Esophagus muscularis mucosa (tissue), 4 donors: ENCODE results near the gene WDR77. TPM values are rescaled to one million over a fixed set of nuclear protein-coding genes. Genes with fewer than 3 reads are reported as not detected.

Source experiments
- DNase-seq: peaks from one replicate; pipeline ENCODE4 v3.0.0-alpha.2; 2017; ENCODE audit errors: extremely low spot score
- H3K27ac ChIP-seq, 4 donors: fragments of 200-600 bp; sonication (generic); replicated peaks in 1 of 4; 1 replicate in 3 of 4; 2 replicates in 1 of 4; pipeline ENCODE4 v1.5.1; 2016 to 2019; ENCODE audit warnings: mild to moderate bottlenecking in 1 of 4
- H3K27me3 ChIP-seq, 4 donors: fragments of 200-600 bp; sonication (generic); one replicate each; pipeline versions ENCODE4 v1.5.1 to v1.6.0; 2016 to 2019
- H3K36me3 ChIP-seq, 4 donors: fragments of 200-600 bp; sonication (generic); one replicate each; pipeline ENCODE4 v1.5.1; 2016 to 2019
- H3K4me1 ChIP-seq, 4 donors: fragments of 200-600 bp; sonication (generic); one replicate each; pipeline ENCODE4 v1.5.1; 2016 to 2019
- H3K4me3 ChIP-seq, 4 donors: fragments of 200-600 bp; sonication (generic); 1 replicate in 2 of 4; 2 replicates in 2 of 4; pipeline ENCODE4 v1.5.1; 2016 to 2019; ENCODE audit warnings: mild to moderate bottlenecking in 4 of 4, moderate library complexity in 1 of 4
- H3K9me3 ChIP-seq, 4 donors: fragments of 200-600 bp; sonication (generic); 1 replicate in 3 of 4; 2 replicates in 1 of 4; pipeline ENCODE4 v1.5.1; 2016 to 2019
- EP300 ChIP-seq: sonication (generic); formaldehyde crosslinking; IDR thresholded peaks from one replicate; pipeline ENCODE4 v1.6.1; 2017; ENCODE audit warnings: antibody characterized with exemption
- POLR2A ChIP-seq: fragments of 450-650 bp; IDR thresholded peaks from one replicate; pipeline ENCODE4 v1.6.1; 2017; ENCODE audit warnings: antibody characterized with exemption, moderate library complexity, mild to moderate bottlenecking, low read depth
- POLR2AphosphoS5 ChIP-seq, 2 donors: sonication (generic); formaldehyde crosslinking; IDR thresholded peaks; one replicate each; pipeline ENCODE4 v1.6.1; 2017; ENCODE audit warnings: antibody characterized with exemption in 2 of 2
- WGBS: methylation state at CpG from one replicate; pipeline ENCODE4 v1.1.5; 2018; 5-methylcytosine and 5-hydroxymethylcytosine counted together
- intact Hi-C: fragments of 100-400 bp; cut with DNase I; formaldehyde crosslinking; loops from one replicate; pipeline ENCODE4 v1.15.1; 2023
- total RNA-seq, 4 donors: library from RNA; depleted of rRNA; stranded (reverse); fragments of >200 nt; gene quantifications; one replicate each; pipeline versions ENCODE4 v1.1.0 to v1.2.1, GENCODE V29; 2016
- TF ChIP-seq, protein P1 (sequence below), 3 experiments: fragments of 200-600 bp in 2 of 3; fragments of 450-650 bp in 1 of 3; sonication (generic) in 2 of 3; IDR thresholded peaks; one replicate each; pipeline ENCODE4 v1.5.1; 2017 to 2019; ENCODE audit warnings: antibody characterized with exemption in 3 of 3, mild to moderate bottlenecking in 2 of 3, moderate library complexity in 1 of 3

Gene WDR77
- total RNA-seq, 4 donors from 2014 or later, result 20.8 to 27.6 (median 25.7) TPM

DNA sequence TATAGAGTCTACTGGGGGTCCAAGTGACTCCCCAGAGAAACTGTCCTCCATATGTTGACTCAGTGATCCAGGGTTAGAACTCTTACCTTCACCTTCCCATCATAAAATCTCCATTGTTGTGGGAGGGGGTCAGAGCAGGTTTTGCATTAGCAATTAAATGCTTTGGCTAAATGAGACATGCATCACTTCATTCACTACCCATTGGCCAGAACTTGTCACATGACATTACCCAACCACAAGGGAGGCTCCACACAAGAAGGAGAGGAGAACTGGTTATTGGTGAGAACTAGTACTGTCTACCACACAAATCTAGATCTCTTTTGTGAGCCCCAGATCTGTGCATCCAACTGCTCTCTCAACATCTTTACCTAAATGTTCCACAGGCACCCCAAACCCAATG lies 20.5 kb upstream of the WDR77 start:
- Histone ChIP-seq H3K27me3 (no peaks in the 10 kb centered on the region), H3K4me3 (no peak overlapping the region), H3K36me3 (peaks cover 12 to 70% (median 52%) of the 10 kb centered on the region in 4 donors), H3K9me3 (no peaks in the 10 kb centered on the region), H3K27ac (no peak overlapping the region), H3K4me1 (peaks cover 0 to 13% (median 5%) of the 10 kb centered on the region in 4 donors)
- peak; percentile 53 for DNase-seq
- intact Hi-C loops, result no loop called here
- TF ChIP-seq, protein P1, sequence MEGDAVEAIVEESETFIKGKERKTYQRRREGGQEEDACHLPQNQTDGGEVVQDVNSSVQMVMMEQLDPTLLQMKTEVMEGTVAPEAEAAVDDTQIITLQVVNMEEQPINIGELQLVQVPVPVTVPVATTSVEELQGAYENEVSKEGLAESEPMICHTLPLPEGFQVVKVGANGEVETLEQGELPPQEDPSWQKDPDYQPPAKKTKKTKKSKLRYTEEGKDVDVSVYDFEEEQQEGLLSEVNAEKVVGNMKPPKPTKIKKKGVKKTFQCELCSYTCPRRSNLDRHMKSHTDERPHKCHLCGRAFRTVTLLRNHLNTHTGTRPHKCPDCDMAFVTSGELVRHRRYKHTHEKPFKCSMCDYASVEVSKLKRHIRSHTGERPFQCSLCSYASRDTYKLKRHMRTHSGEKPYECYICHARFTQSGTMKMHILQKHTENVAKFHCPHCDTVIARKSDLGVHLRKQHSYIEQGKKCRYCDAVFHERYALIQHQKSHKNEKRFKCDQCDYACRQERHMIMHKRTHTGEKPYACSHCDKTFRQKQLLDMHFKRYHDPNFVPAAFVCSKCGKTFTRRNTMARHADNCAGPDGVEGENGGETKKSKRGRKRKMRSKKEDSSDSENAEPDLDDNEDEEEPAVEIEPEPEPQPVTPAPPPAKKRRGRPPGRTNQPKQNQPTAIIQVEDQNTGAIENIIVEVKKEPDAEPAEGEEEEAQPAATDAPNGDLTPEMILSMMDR (IDR thresholded peaks at IDR 0.05), result no peak

DNA sequence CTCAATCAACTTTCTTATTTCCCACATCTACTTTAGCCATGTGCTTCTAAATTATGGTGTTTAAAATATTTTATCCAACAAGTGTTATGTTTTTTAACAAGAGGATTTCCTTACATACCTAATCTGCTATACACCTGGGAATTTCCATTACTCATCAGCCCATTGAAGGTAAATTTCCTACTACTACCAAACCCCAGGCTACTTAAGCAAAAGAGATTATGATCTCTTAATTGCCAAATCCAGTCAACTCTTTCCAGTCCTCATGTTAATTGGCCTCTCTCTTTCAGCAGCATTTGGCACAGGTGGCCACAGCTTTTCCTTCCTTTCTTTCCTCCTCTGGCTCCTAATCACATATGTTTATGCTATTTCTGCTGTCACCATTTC lies 19.7 kb upstream of the WDR77 start:
- H3K9me3 ChIP-seq, result no peaks in the 10 kb centered on the region
- no peaks in the 10 kb centered on the region for H3K27me3 ChIP-seq
- TF ChIP-seq POLR2AphosphoS5 (IDR thresholded peaks at IDR 0.05) (no peak), EP300 (no peak), POLR2A (no peak)
- TF ChIP-seq, protein P1 (IDR thresholded peaks at IDR 0.05), result no peak
- H3K4me1 ChIP-seq, result peaks cover 0 to 5% (median 5%) of the 10 kb centered on the region in 4 donors
- no peak for DNase-seq
- intact Hi-C loops, result no loop called here
- H3K27ac ChIP-seq, result no peak overlapping the region
- H3K4me3 ChIP-seq, result no peak overlapping the region
- peaks cover 12 to 72% (median 52%) of the 10 kb centered on the region in 4 donors for H3K36me3 ChIP-seq

DNA sequence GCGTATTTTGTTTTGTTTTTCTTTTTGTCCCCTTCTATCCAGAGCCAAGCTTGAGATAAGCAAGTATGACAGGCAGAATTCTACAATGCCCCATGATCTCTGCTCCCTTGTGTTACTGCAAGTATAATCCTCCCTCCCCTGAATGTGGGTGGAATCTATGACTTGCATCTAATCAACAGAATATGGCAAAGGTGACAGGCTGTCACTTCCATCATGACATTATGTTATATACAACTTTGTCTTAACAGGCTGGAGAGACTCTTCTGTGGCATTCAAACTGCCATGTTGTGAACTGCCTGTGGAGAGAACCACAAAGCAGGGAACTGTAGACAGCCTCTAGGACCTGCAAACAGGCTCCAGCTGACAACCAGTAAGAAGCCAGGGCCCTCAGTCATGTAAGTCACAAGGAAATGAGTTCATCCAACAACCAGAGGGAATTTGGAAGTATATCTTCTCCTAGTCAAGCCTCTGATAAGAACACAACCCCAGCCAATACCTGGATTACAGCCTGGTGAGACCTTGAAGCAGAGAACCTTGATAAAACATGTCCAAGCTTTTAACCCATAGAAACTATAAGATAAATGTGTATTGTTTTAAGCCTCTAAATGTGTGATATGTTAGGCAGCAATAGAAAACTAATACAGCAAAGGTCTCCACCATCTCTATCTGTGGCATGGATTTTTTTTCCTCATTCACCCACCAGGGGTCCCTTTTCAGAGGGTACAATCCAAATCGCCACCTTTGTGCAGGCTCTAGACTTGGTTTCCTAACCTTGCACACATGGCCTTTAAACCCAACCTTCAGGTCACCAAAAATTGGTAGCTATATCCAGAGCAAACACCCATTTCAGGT lies 19.0 kb upstream of the WDR77 start:
- Histone ChIP-seq H3K27ac (no peak overlapping the region), H3K9me3 (no peaks in the 10 kb centered on the region), H3K36me3 (peaks cover 12 to 77% (median 52%) of the 10 kb centered on the region in 4 donors), H3K4me3 (no peak overlapping the region), H3K27me3 (no peaks in the 10 kb centered on the region), H3K4me1 (peaks cover 0 to 6% (median 3%) of the 10 kb centered on the region in 4 donors)
- intact Hi-C loops, result no loop called here
- 92% methylated on average over 2 of the region's 2 CpGs for WGBS
- no peak for TF ChIP-seq EP300
- TF ChIP-seq POLR2A, result no peak
- TF ChIP-seq POLR2AphosphoS5 (IDR thresholded peaks at IDR 0.05), result no peak
- TF ChIP-seq, protein P1 (IDR thresholded peaks at IDR 0.05), result no peak
- DNase-seq, result no peak

DNA sequence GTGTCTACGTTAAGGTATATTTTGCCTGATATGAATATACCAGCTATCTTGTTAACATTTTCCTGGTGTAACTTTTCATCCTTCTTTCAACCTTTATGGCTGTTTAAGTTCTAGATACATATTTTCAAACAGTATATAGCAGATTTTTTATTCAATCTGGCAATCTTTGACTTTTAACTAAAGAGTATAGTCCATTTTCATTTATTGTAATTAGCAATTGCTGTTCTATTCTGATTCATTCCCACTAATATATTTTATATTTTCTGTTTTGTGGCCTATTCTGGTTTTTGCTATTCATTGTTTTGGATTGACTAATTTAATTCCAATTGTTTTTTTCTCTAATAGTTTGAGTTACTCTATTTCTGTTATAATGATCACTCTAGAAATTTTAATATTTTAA lies 17.4 kb upstream of the WDR77 start:
- peaks cover 20 to 81% (median 54%) of the 10 kb centered on the region in 4 donors for H3K36me3 ChIP-seq

DNA sequence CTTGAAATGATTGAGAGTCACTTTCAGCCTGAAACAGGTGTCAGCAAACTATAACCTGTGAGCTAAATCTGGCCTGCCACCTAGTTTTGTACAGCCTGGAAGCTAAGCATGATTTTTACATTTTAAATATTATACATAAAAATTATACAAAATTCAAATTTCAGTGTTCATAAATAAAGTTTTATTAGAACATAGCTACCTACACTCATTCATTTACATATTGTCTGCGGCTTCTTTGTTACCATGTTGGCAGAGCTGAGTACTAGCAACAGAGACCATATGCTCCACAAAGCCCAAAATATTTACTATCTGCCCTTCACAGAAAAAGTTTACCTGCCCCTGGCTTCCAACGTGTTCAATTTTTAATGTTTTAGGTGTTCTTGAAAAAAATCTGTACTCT lies 16.7 kb upstream of the WDR77 start:
- Histone ChIP-seq H3K27ac (no peak overlapping the region), H3K4me1 (peaks cover 0 to 11% (median 8%) of the 10 kb centered on the region in 4 donors), H3K4me3 (no peak overlapping the region), H3K36me3 (peaks cover 27 to 81% (median 53%) of the 10 kb centered on the region in 4 donors), H3K9me3 (no peaks in the 10 kb centered on the region), H3K27me3 (no peaks in the 10 kb centered on the region)
- intact Hi-C loops, result no loop called here
- 99% methylated on average over 2 of the region's 2 CpGs for WGBS
- no peak for DNase-seq
- no peak for TF ChIP-seq POLR2A
- TF ChIP-seq POLR2AphosphoS5 (IDR thresholded peaks at IDR 0.05), result no peak
- TF ChIP-seq, protein P1 (IDR thresholded peaks at IDR 0.05), result no peak
- no peak for TF ChIP-seq EP300

More for the DNA sequence above, 17.4 kb upstream of the WDR77 start:
- DNase-seq, result no peak
- Histone ChIP-seq H3K27me3 (no peaks in the 10 kb centered on the region), H3K4me3 (no peak overlapping the region), H3K4me1 (peaks cover 0 to 11% (median 8%) of the 10 kb centered on the region in 4 donors), H3K27ac (no peak overlapping the region), H3K9me3 (no peaks in the 10 kb centered on the region)
- TF ChIP-seq POLR2AphosphoS5 (IDR thresholded peaks at IDR 0.05), result no peak
- no peak for TF ChIP-seq POLR2A
- intact Hi-C loops, result no loop called here
- 0% methylated on average over 1 of the region's 1 CpG for WGBS
